ENCODE data around the gene CELF4.

Gene CELF4

DNA sequence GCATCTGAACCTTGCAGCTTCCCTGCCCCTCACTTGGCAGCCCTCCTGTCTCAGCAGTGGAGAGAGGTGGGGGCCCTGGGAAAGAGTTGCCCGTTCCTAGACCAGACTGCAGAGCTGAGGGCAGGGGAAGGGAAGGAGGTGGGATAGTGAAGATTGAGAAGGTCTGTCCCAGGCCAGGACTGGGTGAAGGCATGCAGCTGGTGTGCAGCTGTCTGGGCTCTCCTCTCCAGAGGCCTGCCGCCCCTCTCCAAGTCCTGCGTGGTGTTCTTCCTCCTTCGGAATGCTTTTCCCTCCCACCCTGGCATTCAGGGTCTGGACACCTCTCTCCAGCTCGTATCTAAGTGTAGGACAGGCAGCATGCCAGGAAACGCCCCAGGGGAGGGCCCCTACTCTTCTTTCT, 323.5 kb downstream of the CELF4 start:
- no peak overlapping the region for H3K4me3 ChIP-seq (ENCODE audit: low read depth, low read length)
- H3K27ac ChIP-seq (ENCODE audit: low read depth, low read length) = no peak overlapping the region
- H3K9me3 ChIP-seq (ENCODE audit: control insufficient read depth, insufficient read depth, low read depth, low read length) = no peaks in the 10 kb centered on the region
- H3K36me3 ChIP-seq (ENCODE audit: control insufficient read depth, insufficient read depth, low read length) = no peaks in the 10 kb centered on the region
- no peak overlapping the region for H3K9ac ChIP-seq (ENCODE audit: low read length)
- H3K4me1 ChIP-seq (ENCODE audit: control insufficient read depth, insufficient read depth, low read length) = no peaks in the 10 kb centered on the region; the same call in 1 of the 2 replicates
- peaks cover 50% of the 10 kb centered on the region for H3K27me3 ChIP-seq (ENCODE audit: control insufficient read depth, insufficient read depth, low read length)

DNA sequence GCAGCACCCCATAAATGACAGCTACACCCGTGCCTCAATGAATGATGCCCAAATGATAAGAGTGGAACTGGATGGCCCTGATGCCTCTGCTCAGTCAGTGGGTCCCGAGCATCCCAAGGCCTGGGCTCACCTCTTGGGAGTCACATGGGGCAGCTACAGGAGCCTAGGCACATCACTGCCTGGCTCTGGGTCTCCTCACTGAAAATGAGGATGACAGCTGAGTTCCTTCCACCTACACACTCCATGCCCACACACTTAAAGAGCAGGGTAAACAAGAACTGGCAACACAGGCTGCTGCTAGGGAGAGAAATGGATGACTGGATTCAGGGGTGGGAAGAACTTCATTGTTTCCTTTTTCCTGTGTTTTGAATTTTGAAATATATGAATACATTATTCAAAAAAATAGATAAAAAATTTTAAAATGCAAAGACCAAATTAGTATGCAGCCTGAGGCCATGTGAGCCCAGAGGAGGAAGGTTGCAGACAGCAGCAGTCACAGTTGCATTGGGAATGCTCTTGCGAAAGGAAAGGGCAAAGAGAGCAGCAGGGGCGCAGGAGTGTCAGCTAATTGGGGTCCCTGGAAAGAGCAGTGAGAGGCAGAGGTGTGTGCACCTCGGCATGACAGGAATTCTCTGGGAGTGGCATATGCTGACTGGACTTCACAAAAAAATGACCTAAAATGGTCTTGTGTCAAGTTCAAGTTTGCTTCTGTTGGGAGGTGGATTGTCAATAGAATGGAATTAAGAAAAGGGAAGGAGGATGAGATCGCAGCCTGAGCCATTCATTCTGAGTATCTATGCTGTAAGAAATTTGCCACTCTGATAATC, 327.1 kb downstream of the CELF4 start:
- Histone ChIP-seq H3K27me3 (ENCODE audit: control insufficient read depth, insufficient read depth, low read length) (peaks cover 29% of the 10 kb centered on the region), H3K9me3 (ENCODE audit: control insufficient read depth, insufficient read depth, low read depth, low read length) (no peaks in the 10 kb centered on the region), H3K36me3 (ENCODE audit: control insufficient read depth, insufficient read depth, low read length) (no peaks in the 10 kb centered on the region), H3K4me1 (ENCODE audit: control insufficient read depth, insufficient read depth, low read length) (no peaks in the 10 kb centered on the region), H3K27ac (ENCODE audit: low read depth, low read length) (no peak overlapping the region), H3K9ac (ENCODE audit: low read length) (no peak overlapping the region), H3K4me3 (ENCODE audit: low read depth, low read length) (no peak overlapping the region)

DNA sequence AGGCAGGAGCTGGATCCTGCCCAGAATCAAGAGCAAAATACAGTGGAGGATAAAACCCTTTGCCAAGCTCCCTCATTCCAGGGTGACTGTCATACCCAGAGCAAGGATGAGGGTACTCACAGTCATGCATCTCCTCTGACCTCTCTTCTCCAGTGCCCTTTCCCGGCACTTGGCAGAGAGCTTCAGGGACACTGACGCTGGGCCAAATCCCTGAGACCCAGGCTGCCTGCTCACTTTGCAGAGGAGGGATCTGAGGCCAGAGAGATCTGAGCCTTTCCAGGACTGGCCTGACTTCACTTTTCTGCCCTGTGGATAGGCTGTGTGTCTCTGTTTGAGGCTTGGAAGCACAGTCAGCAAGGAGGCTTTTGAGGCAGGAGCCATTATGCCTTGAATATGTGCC, 330.0 kb downstream of the CELF4 start:
- no peaks in the 10 kb centered on the region for H3K9me3 ChIP-seq (ENCODE audit: control insufficient read depth, insufficient read depth, low read depth, low read length)
- no peak overlapping the region for H3K9ac ChIP-seq (ENCODE audit: low read length)
- no peaks in the 10 kb centered on the region for H3K36me3 ChIP-seq (ENCODE audit: control insufficient read depth, insufficient read depth, low read length)
- no peak overlapping the region for H3K27ac ChIP-seq (ENCODE audit: low read depth, low read length)
- no peaks in the 10 kb centered on the region for H3K4me1 ChIP-seq (ENCODE audit: control insufficient read depth, insufficient read depth, low read length)
- H3K27me3 ChIP-seq (ENCODE audit: control insufficient read depth, insufficient read depth, low read length) = 0 out of 2 replicates have a peak, but pooled peaks cover 5% of the 10 kb centered on the region
- no peak overlapping the region for H3K4me3 ChIP-seq (ENCODE audit: low read depth, low read length)

DNA sequence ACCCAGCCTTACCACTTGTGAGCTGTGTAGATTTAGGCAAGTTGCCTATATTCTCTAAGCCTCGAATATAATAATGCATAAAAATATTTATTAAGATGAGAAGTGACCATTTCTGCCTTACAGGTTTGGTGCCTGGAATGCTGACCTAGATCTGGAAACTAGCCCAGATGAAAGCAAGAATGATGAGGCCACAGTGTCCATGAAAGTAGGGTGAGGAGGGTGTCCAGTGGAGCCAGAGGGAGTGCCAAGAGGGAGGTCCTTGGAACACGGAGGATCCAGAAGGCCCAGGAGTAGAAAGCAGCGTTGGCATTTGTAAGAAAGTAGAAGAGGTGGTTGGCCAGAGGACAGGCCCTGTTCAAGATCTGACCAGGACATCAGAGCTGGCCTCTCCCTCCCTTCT, 334.3 kb downstream of the CELF4 start:
- Histone ChIP-seq H3K36me3 (ENCODE audit: control insufficient read depth, insufficient read depth, low read length) (no peaks in the 10 kb centered on the region), H3K9me3 (ENCODE audit: control insufficient read depth, insufficient read depth, low read depth, low read length) (no peaks in the 10 kb centered on the region), H3K4me3 (ENCODE audit: low read depth, low read length) (no peak overlapping the region), H3K27me3 (ENCODE audit: control insufficient read depth, insufficient read depth, low read length) (0 out of 2 replicates have a peak, but pooled peaks cover 2% of the 10 kb centered on the region), H3K27ac (ENCODE audit: low read depth, low read length) (no peak overlapping the region), H3K4me1 (ENCODE audit: control insufficient read depth, insufficient read depth, low read length) (no peaks in the 10 kb centered on the region), H3K9ac (ENCODE audit: low read length) (no peak overlapping the region)

DNA sequence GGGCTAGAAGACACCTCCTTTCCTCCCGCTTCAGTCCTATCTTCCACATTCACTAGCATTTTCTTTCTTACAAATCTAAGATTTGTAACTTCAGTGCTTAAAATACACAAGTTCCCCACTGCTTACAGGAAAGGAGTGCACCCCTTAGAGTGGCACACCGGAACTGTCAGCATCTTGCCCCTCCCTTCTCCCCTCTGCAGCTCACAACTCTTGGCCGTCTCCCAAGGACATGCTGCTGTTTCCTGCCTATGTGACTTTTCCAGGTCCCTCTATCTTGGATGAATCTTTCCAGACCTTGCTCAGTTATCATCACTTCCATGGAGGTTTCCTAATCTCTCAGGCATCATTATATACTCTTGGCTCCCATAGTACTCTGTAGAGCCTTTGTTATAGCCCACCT, 334.8 kb downstream of the CELF4 start:
- Histone ChIP-seq H3K36me3 (ENCODE audit: control insufficient read depth, insufficient read depth, low read length) (no peaks in the 10 kb centered on the region), H3K4me1 (ENCODE audit: control insufficient read depth, insufficient read depth, low read length) (no peaks in the 10 kb centered on the region), H3K9ac (ENCODE audit: low read length) (no peak overlapping the region)

DNA sequence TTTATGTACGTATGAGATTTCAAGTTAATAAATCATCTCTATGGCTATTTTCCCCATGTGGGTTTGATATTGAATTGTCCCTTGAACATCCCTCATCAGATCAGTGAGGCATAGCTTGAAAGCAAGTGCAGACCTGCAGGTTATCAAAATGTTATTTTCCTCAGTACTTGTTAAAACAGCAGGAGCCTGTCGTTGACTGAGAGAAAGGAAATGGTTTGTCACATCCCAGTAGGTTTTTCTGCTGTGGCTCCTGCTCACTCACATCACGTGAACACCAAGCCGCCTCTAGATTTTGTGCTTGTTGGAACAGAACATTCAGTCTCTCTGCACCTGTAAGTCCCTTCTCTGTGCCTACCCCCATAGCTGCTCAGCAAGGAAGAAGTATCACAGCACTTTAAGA, 340.3 kb downstream of the CELF4 start:
- no peaks in the 10 kb centered on the region; the same call in 1 of the 2 replicates for H3K4me1 ChIP-seq (ENCODE audit: control insufficient read depth, insufficient read depth, low read length)
- H3K9ac ChIP-seq (ENCODE audit: low read length) = no peak overlapping the region
- H3K27ac ChIP-seq (ENCODE audit: low read depth, low read length) = no peak overlapping the region
- no peak overlapping the region for H3K4me3 ChIP-seq (ENCODE audit: low read depth, low read length)
- H3K27me3 ChIP-seq (ENCODE audit: control insufficient read depth, insufficient read depth, low read length) = peaks cover 10% of the 10 kb centered on the region
- H3K9me3 ChIP-seq (ENCODE audit: control insufficient read depth, insufficient read depth, low read depth, low read length) = no peaks in the 10 kb centered on the region
- H3K36me3 ChIP-seq (ENCODE audit: control insufficient read depth, insufficient read depth, low read length) = no peaks in the 10 kb centered on the region

More for the DNA sequence above, 334.8 kb downstream of the CELF4 start:
- Histone ChIP-seq H3K4me3 (ENCODE audit: low read depth, low read length) (no peak overlapping the region), H3K27ac (ENCODE audit: low read depth, low read length) (no peak overlapping the region), H3K27me3 (ENCODE audit: control insufficient read depth, insufficient read depth, low read length) (0 out of 2 replicates have a peak, but pooled peaks cover 2% of the 10 kb centered on the region), H3K9me3 (ENCODE audit: control insufficient read depth, insufficient read depth, low read depth, low read length) (no peaks in the 10 kb centered on the region)

DNA sequence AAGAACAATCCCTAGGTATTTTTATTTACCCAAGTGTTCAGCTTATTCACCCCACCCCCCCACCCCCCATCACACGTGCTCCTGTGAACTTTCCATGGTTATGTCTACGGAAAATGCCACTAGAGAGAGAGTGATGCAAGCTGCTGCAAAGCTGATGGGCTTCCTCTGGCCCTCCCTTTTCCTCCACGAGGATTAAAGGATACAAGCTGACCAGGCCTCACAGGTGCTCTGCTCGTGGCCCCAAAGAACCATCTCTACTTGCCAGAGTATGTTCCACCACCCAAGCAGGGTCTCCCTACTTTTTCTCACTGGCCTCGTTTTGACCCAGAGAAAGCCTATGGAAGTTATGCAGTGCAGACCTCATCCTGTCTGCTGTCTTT, 342.6 kb downstream of the CELF4 start:
- Histone ChIP-seq H3K9me3 (ENCODE audit: control insufficient read depth, insufficient read depth, low read depth, low read length) (peaks cover 4% of the 10 kb centered on the region; the same call in 1 of the 2 replicates), H3K27ac (ENCODE audit: low read depth, low read length) (no peak overlapping the region), H3K4me1 (ENCODE audit: control insufficient read depth, insufficient read depth, low read length) (peaks cover 13% of the 10 kb centered on the region), H3K9ac (ENCODE audit: low read length) (no peak overlapping the region), H3K27me3 (ENCODE audit: control insufficient read depth, insufficient read depth, low read length) (peaks cover 22% of the 10 kb centered on the region), H3K4me3 (ENCODE audit: low read depth, low read length) (no peak overlapping the region), H3K36me3 (ENCODE audit: control insufficient read depth, insufficient read depth, low read length) (no peaks in the 10 kb centered on the region)

DNA sequence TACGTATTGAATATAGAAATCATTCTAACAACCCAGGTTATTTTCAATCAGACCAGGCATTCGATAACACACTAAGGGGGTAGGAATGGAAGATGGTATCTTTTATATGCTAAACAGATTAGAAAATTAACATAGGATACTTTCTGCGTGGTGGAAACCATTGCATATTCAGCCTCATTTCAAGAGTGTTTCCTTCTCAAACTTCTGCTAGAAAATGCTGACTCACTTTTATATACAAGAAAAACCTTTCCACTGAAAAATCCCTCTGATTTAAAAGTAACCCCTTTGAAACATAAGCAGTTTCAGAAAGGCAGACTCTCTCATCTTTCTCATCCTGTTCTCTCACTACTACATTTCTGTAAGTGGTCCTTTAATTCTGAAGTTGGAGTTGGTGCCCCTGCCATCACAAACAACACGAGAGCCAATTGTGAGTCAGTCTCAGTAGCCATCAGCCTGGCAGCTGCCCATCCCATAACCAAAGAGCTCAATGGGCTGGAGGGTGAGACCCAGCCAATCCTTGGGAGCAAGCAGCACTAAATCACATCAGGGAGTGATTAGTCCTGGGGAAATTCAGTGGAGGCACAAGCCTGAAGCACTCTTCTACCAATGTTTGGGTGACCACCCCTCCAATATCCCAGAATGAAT, 343.1 kb downstream of the CELF4 start:
- Histone ChIP-seq H3K36me3 (ENCODE audit: control insufficient read depth, insufficient read depth, low read length) (no peaks in the 10 kb centered on the region), H3K9ac (ENCODE audit: low read length) (no peak overlapping the region), H3K27ac (ENCODE audit: low read depth, low read length) (no peak overlapping the region), H3K27me3 (ENCODE audit: control insufficient read depth, insufficient read depth, low read length) (peaks cover 27% of the 10 kb centered on the region), H3K4me1 (ENCODE audit: control insufficient read depth, insufficient read depth, low read length) (peaks cover 15% of the 10 kb centered on the region), H3K4me3 (ENCODE audit: low read depth, low read length) (no peak overlapping the region), H3K9me3 (ENCODE audit: control insufficient read depth, insufficient read depth, low read depth, low read length) (peaks cover 4% of the 10 kb centered on the region; the same call in 1 of the 2 replicates)

DNA sequence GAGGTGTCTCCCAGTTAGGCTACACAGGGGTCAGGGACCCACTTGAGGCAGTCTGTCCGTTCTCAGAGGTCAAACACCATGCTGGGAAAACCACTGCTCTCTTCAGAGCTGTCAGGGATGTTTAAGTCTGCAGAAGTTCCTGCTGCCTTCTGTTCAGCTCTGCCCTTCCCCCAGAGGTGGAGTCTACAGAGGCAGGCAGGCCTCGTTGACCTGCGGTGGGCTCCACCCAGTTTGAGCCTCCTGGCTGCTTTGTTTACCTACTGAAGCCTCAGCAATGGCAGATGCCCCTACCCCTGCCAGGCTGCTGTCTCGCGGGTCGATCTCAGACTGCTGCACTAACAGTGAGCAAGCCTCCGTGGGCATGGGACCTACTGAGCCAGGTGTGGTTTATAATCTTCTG, 346.3 kb downstream of the CELF4 start:
- Histone ChIP-seq H3K9me3 (ENCODE audit: control insufficient read depth, insufficient read depth, low read depth, low read length) (peaks cover 4% of the 10 kb centered on the region; the same call in 1 of the 2 replicates), H3K27me3 (ENCODE audit: control insufficient read depth, insufficient read depth, low read length) (peaks cover 44% of the 10 kb centered on the region), H3K9ac (ENCODE audit: low read length) (no peak overlapping the region), H3K4me3 (ENCODE audit: low read depth, low read length) (no peak overlapping the region), H3K36me3 (ENCODE audit: control insufficient read depth, insufficient read depth, low read length) (no peaks in the 10 kb centered on the region), H3K27ac (ENCODE audit: low read depth, low read length) (no peak overlapping the region), H3K4me1 (ENCODE audit: control insufficient read depth, insufficient read depth, low read length) (peaks cover 15% of the 10 kb centered on the region; the same call in 1 of the 2 replicates)

DNA sequence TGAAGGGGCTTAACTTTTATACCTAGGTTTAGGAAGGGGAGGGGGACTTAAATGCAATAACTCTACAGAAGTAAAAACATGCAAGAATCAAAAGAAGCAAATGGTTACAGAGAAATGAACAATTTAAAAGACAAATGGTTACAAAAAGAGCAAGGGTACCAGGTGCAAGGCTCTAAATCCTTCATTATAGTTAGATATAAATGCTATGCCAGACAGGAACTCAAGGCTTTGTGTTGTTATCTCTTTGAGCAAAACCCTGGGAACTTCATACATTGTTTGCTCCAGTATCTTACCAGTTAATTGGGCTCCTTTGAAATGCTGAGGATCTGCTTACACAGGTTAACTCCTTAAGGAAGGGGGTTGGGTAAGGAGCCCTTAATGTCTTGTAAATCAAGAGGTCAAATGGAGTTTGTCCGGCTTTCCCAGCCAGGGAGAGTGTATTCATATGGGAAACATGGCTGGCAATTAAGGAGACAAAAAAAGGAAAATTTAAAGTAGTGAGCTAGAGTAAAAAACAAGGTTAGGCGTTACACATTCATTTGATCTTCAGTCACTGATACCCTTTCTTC, 347.5 kb downstream of the CELF4 start:
- H3K4me1 ChIP-seq (ENCODE audit: control insufficient read depth, insufficient read depth, low read length) = peaks cover 15% of the 10 kb centered on the region; the same call in 1 of the 2 replicates
- H3K9ac ChIP-seq (ENCODE audit: low read length) = no peak overlapping the region
- H3K27me3 ChIP-seq (ENCODE audit: control insufficient read depth, insufficient read depth, low read length) = peaks cover 44% of the 10 kb centered on the region
- 0 out of 2 replicates have a peak overlapping the region, but pooled peaks have one; percentile 16 for H3K4me3 ChIP-seq (ENCODE audit: low read depth, low read length)
- H3K9me3 ChIP-seq (ENCODE audit: control insufficient read depth, insufficient read depth, low read depth, low read length) = peaks cover 4% of the 10 kb centered on the region; the same call in 1 of the 2 replicates
- H3K27ac ChIP-seq (ENCODE audit: low read depth, low read length) = no peak overlapping the region
- H3K36me3 ChIP-seq (ENCODE audit: control insufficient read depth, insufficient read depth, low read length) = no peaks in the 10 kb centered on the region

DNA sequence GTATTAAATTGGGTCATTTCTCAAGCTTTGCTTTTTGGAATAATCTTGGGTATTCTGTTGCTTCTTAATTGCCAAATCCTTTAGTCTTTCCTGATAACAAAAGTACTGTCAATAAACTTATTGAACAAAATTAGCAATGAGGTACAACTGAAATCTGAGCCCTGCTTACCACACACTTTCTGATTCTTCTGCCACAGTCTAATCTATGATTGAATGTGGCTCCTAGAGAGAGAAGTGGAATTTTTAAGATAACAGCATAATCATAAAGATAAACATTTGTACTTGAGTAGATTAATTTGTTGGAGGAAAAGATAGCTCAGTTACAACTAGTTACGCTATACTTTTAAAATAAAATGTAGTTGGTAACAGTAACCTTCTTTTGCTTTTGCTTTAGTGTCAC, 354.8 kb downstream of the CELF4 start:
- no peaks in the 10 kb centered on the region for H3K36me3 ChIP-seq (ENCODE audit: control insufficient read depth, insufficient read depth, low read length)
- no peaks in the 10 kb centered on the region for H3K9me3 ChIP-seq (ENCODE audit: control insufficient read depth, insufficient read depth, low read depth, low read length)
- no peaks in the 10 kb centered on the region for H3K4me1 ChIP-seq (ENCODE audit: control insufficient read depth, insufficient read depth, low read length)
- H3K27ac ChIP-seq (ENCODE audit: low read depth, low read length) = no peak overlapping the region
- no peak overlapping the region for H3K9ac ChIP-seq (ENCODE audit: low read length)
- no peak overlapping the region for H3K4me3 ChIP-seq (ENCODE audit: low read depth, low read length)
- peaks cover 5% of the 10 kb centered on the region for H3K27me3 ChIP-seq (ENCODE audit: control insufficient read depth, insufficient read depth, low read length)

Data from HUES6 (cell line).